Esophagus muscularis mucosa (tissue), 4 donors: ENCODE data around the gene CHRNA1. TPM values are rescaled to one million over a fixed set of nuclear protein-coding genes. Genes with fewer than 3 reads are reported as not detected.
A peak's percentile ranks its signal among the peaks of the same experiment; 100 is the strongest.

Experiments used
- DNase-seq: peaks from one replicate; pipeline ENCODE4 v3.0.0-alpha.2; 2017; ENCODE audit errors: extremely low spot score
- H3K27ac ChIP-seq, 4 donors: fragments of 200-600 bp; sonication (generic); replicated peaks in 1 of 4; 1 replicate in 3 of 4; 2 replicates in 1 of 4; pipeline ENCODE4 v1.5.1; 2016 to 2019; ENCODE audit warnings: mild to moderate bottlenecking in 1 of 4
- H3K27me3 ChIP-seq, 4 donors: fragments of 200-600 bp; sonication (generic); one replicate each; pipeline versions ENCODE4 v1.5.1 to v1.6.0; 2016 to 2019
- H3K36me3 ChIP-seq, 4 donors: fragments of 200-600 bp; sonication (generic); one replicate each; pipeline ENCODE4 v1.5.1; 2016 to 2019
- H3K4me1 ChIP-seq, 4 donors: fragments of 200-600 bp; sonication (generic); one replicate each; pipeline ENCODE4 v1.5.1; 2016 to 2019
- H3K4me3 ChIP-seq, 4 donors: fragments of 200-600 bp; sonication (generic); 1 replicate in 2 of 4; 2 replicates in 2 of 4; pipeline ENCODE4 v1.5.1; 2016 to 2019; ENCODE audit warnings: mild to moderate bottlenecking in 4 of 4, moderate library complexity in 1 of 4
- H3K9me3 ChIP-seq, 4 donors: fragments of 200-600 bp; sonication (generic); 1 replicate in 3 of 4; 2 replicates in 1 of 4; pipeline ENCODE4 v1.5.1; 2016 to 2019
- CTCF ChIP-seq, 3 experiments: fragments of 200-600 bp in 2 of 3; fragments of 450-650 bp in 1 of 3; sonication (generic) in 2 of 3; IDR thresholded peaks; one replicate each; pipeline ENCODE4 v1.5.1; 2017 to 2019; ENCODE audit warnings: antibody characterized with exemption in 3 of 3, mild to moderate bottlenecking in 2 of 3, moderate library complexity in 1 of 3
- EP300 ChIP-seq: sonication (generic); formaldehyde crosslinking; IDR thresholded peaks from one replicate; pipeline ENCODE4 v1.6.1; 2017; ENCODE audit warnings: antibody characterized with exemption
- POLR2A ChIP-seq: fragments of 450-650 bp; IDR thresholded peaks from one replicate; pipeline ENCODE4 v1.6.1; 2017; ENCODE audit warnings: antibody characterized with exemption, moderate library complexity, mild to moderate bottlenecking, low read depth
- POLR2AphosphoS5 ChIP-seq, 2 donors: sonication (generic); formaldehyde crosslinking; IDR thresholded peaks; one replicate each; pipeline ENCODE4 v1.6.1; 2017; ENCODE audit warnings: antibody characterized with exemption in 2 of 2
- WGBS: methylation state at CpG from one replicate; pipeline ENCODE4 v1.1.5; 2018; 5-methylcytosine and 5-hydroxymethylcytosine counted together
- intact Hi-C: fragments of 100-400 bp; cut with DNase I; formaldehyde crosslinking; loops from one replicate; pipeline ENCODE4 v1.15.1; 2023
- total RNA-seq, 4 donors: library from RNA; depleted of rRNA; stranded (reverse); fragments of >200 nt; gene quantifications; one replicate each; pipeline versions ENCODE4 v1.1.0 to v1.2.1, GENCODE V29; 2016

Gene CHRNA1
- total RNA-seq, 4 donors from 2014 or later = not detected

GRCh38 chr2:174738841-174739240 is 25.4 kb downstream of the CHRNA1 start:
- H3K36me3 ChIP-seq = no peaks in the 10 kb centered on the region
- DNase-seq = no peak
- no peaks in the 10 kb centered on the region for H3K27me3 ChIP-seq
- no peak overlapping the region for H3K4me3 ChIP-seq
- intact Hi-C loops = no loop called here
- no peaks in the 10 kb centered on the region for H3K4me1 ChIP-seq
- H3K9me3 ChIP-seq = no peaks in the 10 kb centered on the region
- TF ChIP-seq POLR2A = no peak
- no peak for TF ChIP-seq CTCF (IDR thresholded peaks at IDR 0.05)
- no peak for TF ChIP-seq EP300
- TF ChIP-seq POLR2AphosphoS5 (IDR thresholded peaks at IDR 0.05) = no peak
- WGBS = 73% methylated on average over 4 of the region's 4 CpGs
- H3K27ac ChIP-seq = no peak overlapping the region

- Histone ChIP-seq H3K36me3 (no peaks in the 10 kb centered on the region), H3K4me3 (no peak overlapping the region), H3K9me3 (no peaks in the 10 kb centered on the region), H3K4me1 (peaks cover 9 to 15% (median 13%) of the 10 kb centered on the region in 4 donors), H3K27ac (no peak overlapping the region), H3K27me3 (peaks cover 0 to 28% (median 6%) of the 10 kb centered on the region in 4 donors)
- intact Hi-C loops = no loop called here
- DNase-seq = no peak
- WGBS = 68% methylated on average over 7 of the region's 7 CpGs
- TF ChIP-seq POLR2AphosphoS5 (IDR thresholded peaks at IDR 0.05) (no peak), CTCF (IDR thresholded peaks at IDR 0.05) (no peak), POLR2A (no peak), EP300 (no peak)
These were observed 32.7 kb downstream of the CHRNA1 start for GRCh38 chr2:174731546-174731945.

GRCh38 chr2:174730698-174731018 is 33.6 kb downstream of the CHRNA1 start:
- DNase-seq = no peak
- intact Hi-C loops = no loop called here
- H3K27me3 ChIP-seq = peaks cover 0 to 28% (median 6%) of the 10 kb centered on the region in 4 donors
- H3K27ac ChIP-seq = no peak overlapping the region
- peaks cover 9 to 15% (median 13%) of the 10 kb centered on the region in 4 donors for H3K4me1 ChIP-seq
- 80% methylated on average over 7 of the region's 12 CpGs for WGBS
- no peaks in the 10 kb centered on the region for H3K9me3 ChIP-seq
- no peaks in the 10 kb centered on the region for H3K36me3 ChIP-seq
- TF ChIP-seq EP300 (no peak), POLR2A (no peak), CTCF (IDR thresholded peaks at IDR 0.05) (no peak), POLR2AphosphoS5 (IDR thresholded peaks at IDR 0.05) (no peak)
- peak overlapping the region; percentile 47 to 57 (median 52) for H3K4me3 ChIP-seq

- WGBS = 5% methylated on average over 31 of the region's 59 CpGs
These were observed 34.2 kb downstream of the CHRNA1 start for GRCh38 chr2:174729797-174730697.

More at GRCh38 chr2:174729797-174730697, 34.2 kb downstream of the CHRNA1 start:
- intact Hi-C loops = no loop called here
- H3K27ac ChIP-seq = no peak overlapping the region
- H3K36me3 ChIP-seq = no peaks in the 10 kb centered on the region
- TF ChIP-seq CTCF (IDR thresholded peaks at IDR 0.05) (no peak), POLR2AphosphoS5 (IDR thresholded peaks at IDR 0.05) (no peak), POLR2A (no peak), EP300 (no peak)
- peak overlapping the region; percentile 47 to 57 (median 52) for H3K4me3 ChIP-seq
- no peaks in the 10 kb centered on the region for H3K9me3 ChIP-seq
- H3K27me3 ChIP-seq = peaks cover 0 to 28% (median 6%) of the 10 kb centered on the region in 4 donors
- no peak for DNase-seq
- peaks cover 9 to 15% (median 13%) of the 10 kb centered on the region in 4 donors for H3K4me1 ChIP-seq
